OCI-LY7 (cell line): ENCODE data around the gene HYAL1.

Experiments
- EZH2phosphoT487 ChIP-seq: fragments of 200-600 bp; sonication (generic); IDR thresholded peaks from 2 replicates; pipeline ENCODE4 v1.6.1; 2018; ENCODE audit warnings: low read depth, borderline replicate concordance, mild to moderate bottlenecking, mixed run types, antibody characterized with exemption, low read length, moderate library complexity, mixed read lengths
- TF ChIP-seq, protein P1 (sequence below): fragments of 200-600 bp; sonication (generic); conservative IDR thresholded peaks from 2 replicates; pipeline ENCODE4 v1.5.1; 2014; ENCODE audit warnings: mild to moderate bottlenecking, antibody characterized with exemption, low read length, moderate library complexity, mixed read lengths

DNA sequence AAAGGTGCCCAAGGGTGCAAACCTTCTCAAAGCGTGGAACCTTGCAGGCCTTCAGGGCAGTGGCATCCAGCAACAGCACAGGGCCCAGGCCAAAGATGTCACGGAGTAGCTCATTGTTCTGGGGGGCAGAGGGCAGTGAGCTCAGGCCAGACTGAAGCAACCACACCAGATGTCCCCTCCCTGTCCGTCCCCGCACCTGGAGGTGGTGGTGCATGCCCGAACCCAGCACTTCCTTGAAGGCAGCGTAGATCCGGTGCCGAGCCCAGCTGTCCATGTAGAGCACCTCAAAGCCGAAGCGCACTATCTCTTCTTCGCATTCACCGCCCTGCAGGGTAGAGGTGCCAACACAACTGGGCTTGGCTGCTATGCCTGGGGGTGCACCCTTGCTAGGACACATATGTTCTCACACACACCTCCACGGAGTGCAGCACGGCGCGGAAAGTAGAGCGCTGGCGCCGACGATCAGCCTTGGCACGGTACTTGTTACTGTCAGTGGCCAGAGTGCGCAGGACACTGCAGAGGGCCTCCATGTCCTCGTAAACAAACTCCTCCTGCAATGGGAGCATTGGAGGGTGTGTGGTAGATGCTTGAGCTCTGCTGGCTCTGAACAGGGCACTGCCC is 14.9 kb downstream of the HYAL1 start:
- TF ChIP-seq, protein P1, sequence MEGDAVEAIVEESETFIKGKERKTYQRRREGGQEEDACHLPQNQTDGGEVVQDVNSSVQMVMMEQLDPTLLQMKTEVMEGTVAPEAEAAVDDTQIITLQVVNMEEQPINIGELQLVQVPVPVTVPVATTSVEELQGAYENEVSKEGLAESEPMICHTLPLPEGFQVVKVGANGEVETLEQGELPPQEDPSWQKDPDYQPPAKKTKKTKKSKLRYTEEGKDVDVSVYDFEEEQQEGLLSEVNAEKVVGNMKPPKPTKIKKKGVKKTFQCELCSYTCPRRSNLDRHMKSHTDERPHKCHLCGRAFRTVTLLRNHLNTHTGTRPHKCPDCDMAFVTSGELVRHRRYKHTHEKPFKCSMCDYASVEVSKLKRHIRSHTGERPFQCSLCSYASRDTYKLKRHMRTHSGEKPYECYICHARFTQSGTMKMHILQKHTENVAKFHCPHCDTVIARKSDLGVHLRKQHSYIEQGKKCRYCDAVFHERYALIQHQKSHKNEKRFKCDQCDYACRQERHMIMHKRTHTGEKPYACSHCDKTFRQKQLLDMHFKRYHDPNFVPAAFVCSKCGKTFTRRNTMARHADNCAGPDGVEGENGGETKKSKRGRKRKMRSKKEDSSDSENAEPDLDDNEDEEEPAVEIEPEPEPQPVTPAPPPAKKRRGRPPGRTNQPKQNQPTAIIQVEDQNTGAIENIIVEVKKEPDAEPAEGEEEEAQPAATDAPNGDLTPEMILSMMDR, result no peak
- no peak for TF ChIP-seq EZH2phosphoT487
